ENCODE results near the gene CLCA4.

The CLCA4 gene

DNA sequence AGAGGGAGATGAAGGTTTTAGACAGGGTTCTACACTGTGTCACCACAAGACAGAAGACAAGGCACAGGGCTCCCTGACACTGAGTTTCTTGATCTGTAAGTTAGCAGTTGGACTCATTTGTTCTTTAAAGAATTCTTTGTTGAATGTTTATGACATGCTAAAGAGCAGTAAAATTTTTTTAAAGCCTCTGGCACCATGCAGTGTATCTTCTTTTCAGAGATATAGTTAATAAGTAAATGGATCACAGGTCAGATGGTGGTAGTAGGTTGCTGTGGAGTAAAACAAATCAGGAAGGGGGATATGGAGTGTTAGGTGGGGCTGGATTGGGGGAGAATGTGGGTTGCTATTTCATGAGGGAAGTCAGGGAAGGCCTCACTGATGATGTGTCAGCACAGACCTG, 2.0 kb downstream of the CLCA4 start:
- no peak overlapping the region for H3K4me2 ChIP-seq
- H4K20me1 ChIP-seq: no peaks in the 10 kb centered on the region
- no peak for TF ChIP-seq Cebpa-rat (IDR thresholded peaks at IDR 0.05)

GRCh38 chr1:86551305-86551704, 4.4 kb downstream of the CLCA4 start:
- Histone ChIP-seq H3K27ac (no peak overlapping the region), H3K4me1 (no peaks in the 10 kb centered on the region), H3K4me2 (no peak overlapping the region), H3K9ac (no peak overlapping the region), H3K36me3 (no peaks in the 10 kb centered on the region), H4K20me1 (no peaks in the 10 kb centered on the region), H3K4me3 (no peak overlapping the region), H3K27me3 (no peaks in the 10 kb centered on the region), H3K9me3 (replicated peaks in 1 of 11) (peaks cover 0 to 27% (median 21%) of the 10 kb centered on the region in 11 experiments; a peak in 15 of 22 replicates)
- TF ChIP-seq Cebpa-rat (IDR thresholded peaks at IDR 0.05): no peak

More for the DNA sequence above, 2.0 kb downstream of the CLCA4 start:
- H3K36me3 ChIP-seq: no peaks in the 10 kb centered on the region
- no peak overlapping the region for H3K9ac ChIP-seq
- H3K27me3 ChIP-seq: no peaks in the 10 kb centered on the region
- H3K9me3 ChIP-seq (replicated peaks in 1 of 11): peaks cover 0 to 32% (median 17%) of the 10 kb centered on the region in 11 experiments; a peak in 15 of 22 replicates
- H3K27ac ChIP-seq: no peak overlapping the region
- H3K4me1 ChIP-seq: no peaks in the 10 kb centered on the region
- H3K4me3 ChIP-seq: no peak overlapping the region

GRCh38 chr1:86552376-86552775, 5.5 kb downstream of the CLCA4 start:
- TF ChIP-seq Cebpa-rat (IDR thresholded peaks at IDR 0.05): no peak
- H3K4me2 ChIP-seq: no peak overlapping the region

GRCh38 chr1:86557739-86558138, 10.9 kb downstream of the CLCA4 start:
- Histone ChIP-seq H3K4me3 (no peak overlapping the region), H3K4me2 (no peak overlapping the region), H4K20me1 (no peaks in the 10 kb centered on the region), H3K36me3 (0 out of 22 replicates have a peak, but pooled peaks cover 0 to 10% (median 0%) of the 10 kb centered on the region in 11 experiments), H3K27ac (no peak overlapping the region), H3K4me1 (no peaks in the 10 kb centered on the region), H3K9ac (no peak overlapping the region), H3K9me3 (replicated peaks in 1 of 11) (peaks cover 20 to 45% (median 34%) of the 10 kb centered on the region in 11 experiments), H3K27me3 (no peaks in the 10 kb centered on the region)
- no peak for TF ChIP-seq Cebpa-rat (IDR thresholded peaks at IDR 0.05)

More at GRCh38 chr1:86552376-86552775, 5.5 kb downstream of the CLCA4 start:
- Histone ChIP-seq H3K4me1 (no peaks in the 10 kb centered on the region), H3K9ac (no peak overlapping the region), H3K36me3 (no peaks in the 10 kb centered on the region), H3K27ac (no peak overlapping the region), H3K4me3 (no peak overlapping the region), H3K9me3 (replicated peaks in 1 of 11) (peaks cover under 1 to 29% (median 21%) of the 10 kb centered on the region in 11 experiments; a peak in 15 of 22 replicates), H4K20me1 (no peaks in the 10 kb centered on the region), H3K27me3 (no peaks in the 10 kb centered on the region)

DNA sequence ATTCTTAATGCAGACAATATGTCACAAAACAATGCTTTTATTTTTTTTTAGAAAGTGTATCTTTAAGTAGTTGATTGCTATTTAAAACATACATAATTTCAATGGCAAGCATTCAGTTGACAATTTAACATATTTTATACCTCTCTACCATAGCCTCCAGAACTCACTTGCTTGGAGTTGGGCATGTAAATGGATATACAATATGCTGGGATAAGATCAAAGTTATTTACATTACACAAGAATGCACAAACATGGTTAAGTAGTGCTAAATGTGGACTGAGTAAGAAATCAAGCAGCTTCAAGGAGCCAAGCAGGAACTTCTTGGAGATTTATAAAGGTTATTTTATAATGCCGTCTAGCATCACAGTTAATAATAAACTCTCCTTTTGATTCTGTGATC, 17.0 kb downstream of the CLCA4 start:
- Histone ChIP-seq H4K20me1 (no peaks in the 10 kb centered on the region), H3K36me3 (0 out of 22 replicates have a peak, but pooled peaks cover 0 to 2% (median 0%) of the 10 kb centered on the region in 11 experiments), H3K9me3 (replicated peaks in 1 of 11) (peaks cover 3 to 10% (median 8%) of the 10 kb centered on the region in 11 experiments), H3K9ac (no peak overlapping the region), H3K27ac (no peak overlapping the region), H3K4me2 (no peak overlapping the region), H3K27me3 (no peaks in the 10 kb centered on the region), H3K4me1 (no peaks in the 10 kb centered on the region), H3K4me3 (no peak overlapping the region)
- no peak for TF ChIP-seq Cebpa-rat (IDR thresholded peaks at IDR 0.05)

GRCh38 chr1:86567341-86567740, 20.5 kb downstream of the CLCA4 start:
- Histone ChIP-seq H3K9ac (no peak overlapping the region), H4K20me1 (no peaks in the 10 kb centered on the region), H3K4me3 (no peak overlapping the region), H3K4me2 (no peak overlapping the region), H3K36me3 (no peaks in the 10 kb centered on the region), H3K27ac (no peak overlapping the region), H3K27me3 (no peaks in the 10 kb centered on the region), H3K4me1 (no peaks in the 10 kb centered on the region), H3K9me3 (replicated peaks in 1 of 11) (no peaks in the 10 kb centered on the region)
- TF ChIP-seq Cebpa-rat (IDR thresholded peaks at IDR 0.05): no peak

GRCh38 chr1:86567878-86568277, 21.0 kb downstream of the CLCA4 start:
- Histone ChIP-seq H4K20me1 (no peaks in the 10 kb centered on the region), H3K9me3 (replicated peaks in 1 of 11) (no peaks in the 10 kb centered on the region), H3K27me3 (no peaks in the 10 kb centered on the region), H3K27ac (no peak overlapping the region), H3K4me2 (no peak overlapping the region), H3K4me3 (no peak overlapping the region), H3K4me1 (no peaks in the 10 kb centered on the region), H3K9ac (no peak overlapping the region), H3K36me3 (no peaks in the 10 kb centered on the region)
- no peak for TF ChIP-seq Cebpa-rat (IDR thresholded peaks at IDR 0.05)

DNA sequence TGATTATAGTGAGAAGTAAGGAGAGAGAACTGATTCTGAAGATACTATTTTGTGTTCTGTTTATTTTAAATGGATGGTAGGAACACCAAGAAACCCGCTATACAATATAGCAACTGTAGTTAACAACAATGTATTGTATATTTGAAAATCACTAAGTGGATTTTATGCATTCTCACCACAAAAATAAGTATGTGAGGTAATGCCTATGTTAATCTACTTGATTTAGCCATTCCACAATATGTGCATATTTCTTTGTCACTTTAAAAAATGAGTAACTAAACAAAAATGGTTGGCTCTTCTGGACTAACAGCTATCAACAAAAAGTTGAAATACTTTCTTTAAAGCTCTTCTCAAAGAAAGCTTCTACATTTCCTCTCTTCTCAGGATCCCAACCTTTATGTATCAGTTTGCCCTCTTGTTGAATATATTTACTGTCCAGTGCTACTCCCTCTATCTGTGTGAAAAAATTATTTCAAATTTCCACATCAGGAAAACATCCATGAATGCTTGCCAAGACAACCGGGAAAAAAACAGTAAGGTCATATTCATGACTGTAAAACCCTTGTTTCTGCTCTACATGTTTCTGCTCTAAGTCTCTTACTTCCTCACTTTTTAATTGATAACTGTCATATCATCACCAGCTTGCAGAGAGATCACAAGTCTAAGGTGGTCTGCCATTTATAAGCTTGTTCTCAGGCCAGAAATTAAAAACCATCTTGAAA, 27.0 kb downstream of the CLCA4 start:
- no peak overlapping the region for H3K9ac ChIP-seq
- no peak overlapping the region for H3K4me2 ChIP-seq
- TF ChIP-seq Cebpa-rat (IDR thresholded peaks at IDR 0.05): no peak
- no peak overlapping the region for H3K4me3 ChIP-seq
- no peaks in the 10 kb centered on the region for H3K36me3 ChIP-seq
- no peaks in the 10 kb centered on the region for H3K27me3 ChIP-seq
- no peaks in the 10 kb centered on the region for H3K4me1 ChIP-seq
- no peaks in the 10 kb centered on the region for H3K9me3 ChIP-seq (replicated peaks in 1 of 11)
- H4K20me1 ChIP-seq: no peaks in the 10 kb centered on the region
- H3K27ac ChIP-seq: no peak overlapping the region

DNA sequence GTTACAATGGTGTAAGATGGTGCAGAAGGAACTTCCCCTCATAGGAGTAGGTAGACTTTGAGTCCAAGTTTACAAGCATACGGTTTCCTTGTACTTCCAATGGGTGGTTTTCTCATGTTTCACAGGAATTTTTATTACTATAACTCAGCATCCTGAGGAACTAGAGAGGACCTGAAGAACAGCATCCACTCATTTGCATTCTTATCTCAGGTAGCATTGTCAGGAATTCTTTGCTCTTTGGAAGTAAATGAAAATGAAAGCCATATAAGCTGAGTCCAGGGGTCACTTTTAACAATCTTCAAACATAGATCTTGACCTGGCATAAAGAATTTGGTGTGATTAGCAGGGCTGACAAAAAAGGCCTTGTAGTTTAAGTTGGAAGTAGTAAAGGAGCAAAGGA, 34.4 kb downstream of the CLCA4 start:
- no peak overlapping the region for H3K9ac ChIP-seq

DNA sequence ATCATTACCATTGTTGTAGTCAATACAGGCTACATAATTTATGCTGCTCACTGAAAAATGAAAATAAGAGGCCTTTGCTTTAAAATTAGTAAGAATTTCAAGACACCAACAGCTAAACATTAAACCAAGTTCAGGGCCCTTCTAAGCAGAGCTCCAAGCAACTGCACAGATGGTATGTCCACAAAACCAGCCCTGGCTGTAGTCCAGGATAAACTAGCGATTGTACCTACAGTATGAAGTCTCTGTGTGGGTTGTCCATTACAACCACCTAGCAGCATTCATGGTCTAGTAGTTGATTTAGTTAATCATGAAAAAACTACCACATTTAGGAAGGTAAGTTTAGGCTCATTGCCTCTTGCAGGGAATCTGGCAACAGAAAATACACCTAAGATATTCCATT, 35.3 kb downstream of the CLCA4 start:
- no peak overlapping the region for H3K9ac ChIP-seq
- no peaks in the 10 kb centered on the region for H4K20me1 ChIP-seq
- no peaks in the 10 kb centered on the region for H3K9me3 ChIP-seq (replicated peaks in 1 of 11)
- no peak overlapping the region for H3K4me3 ChIP-seq
- no peaks in the 10 kb centered on the region for H3K36me3 ChIP-seq
- no peak overlapping the region for H3K4me2 ChIP-seq
- H3K4me1 ChIP-seq: peaks cover 0 to 9% (median 0%) of the 10 kb centered on the region in 10 experiments; a peak in 2 of 20 replicates
- TF ChIP-seq Cebpa-rat (IDR thresholded peaks at IDR 0.05): no peak
- H3K27me3 ChIP-seq: no peaks in the 10 kb centered on the region
- H3K27ac ChIP-seq: no peak overlapping the region

More for the DNA sequence above, 34.4 kb downstream of the CLCA4 start:
- Histone ChIP-seq H3K36me3 (no peaks in the 10 kb centered on the region), H4K20me1 (no peaks in the 10 kb centered on the region), H3K4me2 (peak overlapping the region in 1 of 11 experiments; percentile 21; a peak in 1 of 22 replicates), H3K27ac (no peak overlapping the region), H3K9me3 (replicated peaks in 1 of 11) (no peaks in the 10 kb centered on the region), H3K4me1 (peaks cover 0 to 9% (median 0%) of the 10 kb centered on the region in 10 experiments; a peak in 2 of 20 replicates), H3K4me3 (no peak overlapping the region), H3K27me3 (no peaks in the 10 kb centered on the region)
- no peak for TF ChIP-seq Cebpa-rat (IDR thresholded peaks at IDR 0.05)
